PFSK-1 (cell line): ENCODE measurements around the gene TMEM150B.

Source experiments
- FOXP2 ChIP-seq: optimal IDR thresholded peaks from 2 replicates; pipeline ENCODE3; 2011; ENCODE audit warnings: borderline replicate concordance, control low read depth, inconsistent platforms; ENCODE audit not compliant: insufficient read depth; ENCODE audit errors: extremely low read length, extremely low read depth
- POLR2AphosphoS5 ChIP-seq: IDR thresholded peaks from 2 replicates; pipeline ENCODE4 v1.6.1; 2012; ENCODE audit warnings: low read depth, mild to moderate bottlenecking, control low read depth, low read length, moderate library complexity
- REST ChIP-seq, 2 experiments: IDR thresholded peaks; 2 replicates each; pipeline versions ENCODE4 v1.6.1 to v1.8.0; 2011 to 2012; ENCODE audit warnings: low read depth in 2 of 2, low read length in 2 of 2, control low read depth in 1 of 2, inconsistent platforms in 1 of 2, mild to moderate bottlenecking in 1 of 2, moderate library complexity in 1 of 2; ENCODE audit not compliant: insufficient read depth in 1 of 2
- SIN3A ChIP-seq: IDR thresholded peaks from 2 replicates; pipeline ENCODE4 v1.6.1; 2012; ENCODE audit warnings: mild to moderate bottlenecking, low read length, moderate library complexity, borderline replicate concordance; ENCODE audit not compliant: insufficient read depth
- TAF1 ChIP-seq: IDR thresholded peaks from 2 replicates; pipeline ENCODE4 v1.6.1; 2012; ENCODE audit warnings: low read length, control low read depth, borderline replicate concordance; ENCODE audit not compliant: insufficient read depth

DNA sequence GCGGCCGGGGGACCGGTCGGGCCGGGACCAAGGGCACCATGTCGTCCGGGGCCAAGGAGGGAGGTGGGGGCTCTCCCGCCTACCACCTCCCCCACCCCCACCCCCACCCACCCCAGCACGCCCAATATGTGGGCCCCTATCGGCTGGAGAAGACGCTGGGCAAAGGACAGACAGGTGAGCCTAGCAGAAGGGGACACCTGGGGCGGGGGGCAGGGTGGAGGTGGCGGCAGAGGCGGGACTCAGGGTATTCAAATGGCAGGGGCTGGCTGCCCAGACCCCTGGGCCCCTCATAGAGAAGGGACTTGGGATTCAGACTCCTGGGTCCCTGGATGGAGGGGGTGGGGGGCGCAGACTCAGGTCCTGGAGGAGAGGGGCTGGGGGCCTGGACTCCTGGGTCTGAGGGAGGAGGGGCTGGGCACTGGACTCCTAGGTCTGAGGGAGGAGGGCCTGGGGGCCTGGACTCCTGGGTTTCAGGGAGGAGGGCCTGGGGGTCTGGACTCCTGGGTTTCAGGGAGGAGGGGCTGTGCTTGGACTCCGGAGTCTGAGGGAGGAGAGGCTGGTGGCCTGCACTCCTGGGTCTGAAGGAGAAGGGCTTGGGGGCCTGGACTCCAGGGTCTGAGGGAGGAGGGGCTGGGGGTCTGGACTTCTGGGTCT lies 40.6 kb downstream of the TMEM150B start:
- no peak for TF ChIP-seq POLR2AphosphoS5
- no peak for TF ChIP-seq TAF1
- no peak for TF ChIP-seq REST (IDR thresholded peaks at IDR 0.05; ENCODE audit: insufficient read depth in 1 of 2, low read depth in 2 of 2, low read length in 2 of 2)
- no peak for TF ChIP-seq SIN3A
- TF ChIP-seq FOXP2, result no peak
